Keratinocyte (primary cell): ENCODE measurements around the gene TFAP2B. TPM values are rescaled to one million over a fixed set of nuclear protein-coding genes. Genes with fewer than 3 reads are reported as not detected.

Source experiments
- DNase-seq: peaks from one replicate; pipeline ENCODE4 v3.0.0-alpha.2; 2011; ENCODE audit warnings: low read depth, missing footprints, low spot score
- FAIRE-seq: peaks from 2 replicates; lab custom pipeline; 2011; peaks lifted over from hg19 to GRCh38; lab: Jason Lieb, UNC
- H2AFZ ChIP-seq: 2 replicates; pipeline ENCODE4 v1.6.0; 2012; ENCODE audit warnings: low read length, control low read depth, inconsistent platforms; ENCODE audit not compliant: control insufficient read depth
- H3K27ac ChIP-seq: 2 replicates; pipeline ENCODE4 v1.5.1; 2011; ENCODE audit warnings: low read length; ENCODE audit not compliant: control insufficient read depth, insufficient read depth
- H3K27me3 ChIP-seq: 3 replicates; pipeline ENCODE4 v1.6.0; 2011; ENCODE audit warnings: low read length; ENCODE audit not compliant: control insufficient read depth, insufficient read depth; ENCODE audit errors: extremely low read depth
- H3K36me3 ChIP-seq, 2 experiments: 2 replicates in 1 of 2; 3 replicates in 1 of 2; pipeline ENCODE4 v1.5.1; 2011; ENCODE audit warnings: low read length in 2 of 2, mild to moderate bottlenecking in 1 of 2; ENCODE audit not compliant: control insufficient read depth in 2 of 2, insufficient read depth in 2 of 2; ENCODE audit errors: extremely low read depth in 1 of 2
- H3K4me1 ChIP-seq: 3 replicates; pipeline ENCODE4 v1.5.1; 2011; ENCODE audit warnings: low read length; ENCODE audit not compliant: control insufficient read depth, insufficient read depth; ENCODE audit errors: extremely low read depth
- H3K4me2 ChIP-seq: 3 replicates; pipeline ENCODE4 v1.6.0; 2011; ENCODE audit warnings: low read depth, low read length; ENCODE audit not compliant: control insufficient read depth, insufficient read depth; ENCODE audit errors: extremely low read depth
- H3K4me3 ChIP-seq, 3 experiments: fragments of 200-600 bp in 1 of 3; sonication (generic) in 1 of 3; 2 replicates in 2 of 3; 3 replicates in 1 of 3; pipeline ENCODE4 v1.5.1; 2011 to 2016; ENCODE audit warnings: low read length in 3 of 3, mild to moderate bottlenecking in 3 of 3, control low read depth in 2 of 3, inconsistent platforms in 1 of 3, low read depth in 1 of 3, mixed read lengths in 1 of 3, mixed run types in 1 of 3, moderate library complexity in 1 of 3; ENCODE audit not compliant: control insufficient read depth in 2 of 3, insufficient read depth in 2 of 3; ENCODE audit errors: extremely low read depth in 1 of 3
- H3K79me2 ChIP-seq: 2 replicates; pipeline ENCODE4 v1.6.0; 2012; ENCODE audit warnings: low read length; ENCODE audit not compliant: control insufficient read depth, insufficient read depth
- H3K9ac ChIP-seq: 3 replicates; pipeline ENCODE4 v1.6.0; 2011; ENCODE audit warnings: low read length; ENCODE audit not compliant: control insufficient read depth, insufficient read depth; ENCODE audit errors: extremely low read depth
- H3K9me1 ChIP-seq: 3 replicates; pipeline ENCODE4 v1.6.0; 2011; ENCODE audit warnings: low read length; ENCODE audit not compliant: control insufficient read depth, insufficient read depth; ENCODE audit errors: extremely low read depth
- H3K9me3 ChIP-seq: 2 replicates; pipeline ENCODE4 v1.5.1; 2012; ENCODE audit warnings: low read depth, low read length; ENCODE audit not compliant: control insufficient read depth
- H4K20me1 ChIP-seq: 3 replicates; pipeline ENCODE4 v1.6.0; 2011; ENCODE audit warnings: low read length; ENCODE audit not compliant: control insufficient read depth, insufficient read depth; ENCODE audit errors: extremely low read depth
- CTCF ChIP-seq, 3 experiments: IDR thresholded peaks in 1 of 3; conservative IDR thresholded peaks in 1 of 3; optimal IDR thresholded peaks in 1 of 3; 2 replicates in 2 of 3; 3 replicates in 1 of 3; pipeline versions ENCODE3 to v1.5.1; 2011; ENCODE audit warnings: low read length in 3 of 3, mild to moderate bottlenecking in 3 of 3, moderate library complexity in 2 of 3, control low read depth in 1 of 3, inconsistent platforms in 1 of 3; ENCODE audit not compliant: insufficient read depth in 2 of 3; ENCODE audit errors: extremely low read depth in 1 of 3
- EZH2 ChIP-seq: IDR thresholded peaks from one replicate; pipeline ENCODE4 v1.6.1; 2012; ENCODE audit warnings: inconsistent platforms, mild to moderate bottlenecking, low read length, moderate library complexity
- dilution Hi-C: fragments of 300-500 bp; cut with MboI; formaldehyde crosslinking; loops from one replicate; pipeline ENCODE4 v1.7.0; 2020; ENCODE audit warnings: low sequenced_read_pairs; ENCODE audit not compliant: extremely low pct_ligation_motif_present
- polyA plus RNA-seq, 5 experiments: library from polyadenylated mRNA; depleted of rRNA in 3 of 5; stranded (reverse) in 3 of 5; stranded (forward) in 1 of 5; unstranded in 1 of 5; fragments of >200 nt; gene quantifications; 1 replicate in 1 of 5; 2 replicates in 3 of 5; 3 replicates in 1 of 5; pipeline versions ENCODE4 v1.2.1 to v1.2.3, GENCODE V29; 2011 to 2012; ENCODE audit warnings: missing spikeins in 2 of 5, low read depth in 1 of 5, low replicate concordance in 1 of 5

Gene TFAP2B
- polyA plus RNA-seq, 1 donor (not counting 4 experiments of a cell fraction or from before 2014, with no cell fraction given), result 0.01 TPM

DNA sequence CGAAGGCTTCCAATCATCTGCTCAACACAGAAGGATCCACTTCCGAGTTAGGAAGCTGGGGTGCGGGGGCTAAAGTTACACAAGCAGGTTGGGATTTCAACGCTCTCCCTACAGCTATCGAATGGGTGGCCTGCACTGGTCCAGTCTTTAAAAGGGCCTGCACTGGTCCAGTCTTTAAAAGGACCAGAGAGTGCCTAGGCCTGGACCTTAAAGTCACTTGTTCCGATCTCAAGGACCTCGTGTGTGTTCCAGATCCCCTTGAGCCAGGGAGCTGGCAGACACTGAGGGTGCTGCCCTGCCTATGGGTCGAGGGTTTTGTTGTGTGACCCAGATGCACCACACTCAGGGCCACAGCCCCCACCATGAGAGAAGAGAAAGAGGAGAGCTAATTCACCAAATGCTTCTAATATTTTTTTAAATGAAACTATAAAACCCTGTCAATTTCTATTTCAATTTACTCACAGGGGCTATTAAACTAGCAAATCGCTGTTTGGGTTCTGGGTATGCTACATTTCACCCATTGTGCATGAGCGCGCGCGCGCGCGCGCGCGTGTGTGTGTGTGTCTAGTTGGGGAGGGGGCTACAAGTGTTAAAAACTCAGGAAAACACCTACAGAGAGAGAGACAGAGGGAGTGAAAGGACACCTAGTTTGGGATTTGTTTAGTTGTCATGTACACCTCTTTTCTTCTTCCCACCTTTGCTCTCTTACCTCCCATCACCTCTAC, 7.5 kb downstream of the TFAP2B start:
- H3K27ac ChIP-seq, result no peak overlapping the region
- TF ChIP-seq EZH2 (no peak), CTCF (optimal IDR thresholded peaks at IDR 0.05 in 1 of 3, IDR thresholded peaks at IDR 0.05 in 1 of 3, conservative IDR thresholded peaks at IDR 0.05 in 1 of 3; ENCODE audit: extremely low read depth in 1 of 3, insufficient read depth in 2 of 3, low read length in 3 of 3) (no peak)
- no peaks in the 10 kb centered on the region for H3K9me3 ChIP-seq
- FAIRE-seq (no peak), DNase-seq (no peak)
- no peak overlapping the region for H3K9ac ChIP-seq
- peaks cover 28% of the 10 kb centered on the region for H3K27me3 ChIP-seq
- no peak overlapping the region for H3K4me3 ChIP-seq
- H2AFZ ChIP-seq, result peak overlapping the region; percentile 39
- H3K9me1 ChIP-seq, result no peaks in the 10 kb centered on the region
- dilution Hi-C loops, result no loop called here
- H3K79me2 ChIP-seq, result no peaks in the 10 kb centered on the region
- H3K4me1 ChIP-seq, result peaks cover 23% of the 10 kb centered on the region
- no peaks in the 10 kb centered on the region for H4K20me1 ChIP-seq
- no peaks in the 10 kb centered on the region for H3K36me3 ChIP-seq
- peak overlapping the region; percentile 18 for H3K4me2 ChIP-seq

DNA sequence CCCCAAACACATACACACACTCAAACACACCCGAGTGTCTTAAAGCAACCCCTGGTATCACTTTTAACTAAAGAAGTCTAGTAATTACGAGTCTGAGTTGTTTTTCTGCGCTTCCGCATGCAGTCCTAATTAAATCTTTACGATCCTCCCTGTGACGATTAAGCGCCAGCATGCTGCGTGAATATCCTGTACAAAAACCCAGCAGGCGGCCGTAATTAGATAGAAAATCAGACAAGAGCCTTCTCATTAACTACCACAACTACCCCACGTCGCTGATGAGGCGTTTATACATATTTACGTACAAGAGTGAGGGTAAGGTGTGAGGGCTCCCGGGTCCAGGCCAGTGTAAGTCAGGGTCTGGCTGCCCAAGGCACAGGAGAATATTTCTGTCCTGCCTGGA, 8.1 kb downstream of the TFAP2B start:
- peaks cover 28% of the 10 kb centered on the region for H3K27me3 ChIP-seq

More for the DNA sequence above, 8.1 kb downstream of the TFAP2B start:
- Histone ChIP-seq H3K9me3 (no peaks in the 10 kb centered on the region), H3K27ac (no peak overlapping the region), H3K9ac (no peak overlapping the region), H3K36me3 (no peaks in the 10 kb centered on the region), H3K4me2 (peak overlapping the region; percentile 18), H2AFZ (peak overlapping the region; percentile 39), H3K4me3 (no peak overlapping the region), H3K4me1 (peaks cover 17% of the 10 kb centered on the region), H4K20me1 (no peaks in the 10 kb centered on the region), H3K9me1 (no peaks in the 10 kb centered on the region), H3K79me2 (no peaks in the 10 kb centered on the region)
- FAIRE-seq (no peak), DNase-seq (no peak)
- dilution Hi-C loops, result no loop called here
- TF ChIP-seq EZH2 (no peak), CTCF (optimal IDR thresholded peaks at IDR 0.05 in 1 of 3, IDR thresholded peaks at IDR 0.05 in 1 of 3, conservative IDR thresholded peaks at IDR 0.05 in 1 of 3; ENCODE audit: extremely low read depth in 1 of 3, insufficient read depth in 2 of 3, low read length in 3 of 3) (no peak)
